ENCODE measurements around the gene RILPL1.

DNA sequence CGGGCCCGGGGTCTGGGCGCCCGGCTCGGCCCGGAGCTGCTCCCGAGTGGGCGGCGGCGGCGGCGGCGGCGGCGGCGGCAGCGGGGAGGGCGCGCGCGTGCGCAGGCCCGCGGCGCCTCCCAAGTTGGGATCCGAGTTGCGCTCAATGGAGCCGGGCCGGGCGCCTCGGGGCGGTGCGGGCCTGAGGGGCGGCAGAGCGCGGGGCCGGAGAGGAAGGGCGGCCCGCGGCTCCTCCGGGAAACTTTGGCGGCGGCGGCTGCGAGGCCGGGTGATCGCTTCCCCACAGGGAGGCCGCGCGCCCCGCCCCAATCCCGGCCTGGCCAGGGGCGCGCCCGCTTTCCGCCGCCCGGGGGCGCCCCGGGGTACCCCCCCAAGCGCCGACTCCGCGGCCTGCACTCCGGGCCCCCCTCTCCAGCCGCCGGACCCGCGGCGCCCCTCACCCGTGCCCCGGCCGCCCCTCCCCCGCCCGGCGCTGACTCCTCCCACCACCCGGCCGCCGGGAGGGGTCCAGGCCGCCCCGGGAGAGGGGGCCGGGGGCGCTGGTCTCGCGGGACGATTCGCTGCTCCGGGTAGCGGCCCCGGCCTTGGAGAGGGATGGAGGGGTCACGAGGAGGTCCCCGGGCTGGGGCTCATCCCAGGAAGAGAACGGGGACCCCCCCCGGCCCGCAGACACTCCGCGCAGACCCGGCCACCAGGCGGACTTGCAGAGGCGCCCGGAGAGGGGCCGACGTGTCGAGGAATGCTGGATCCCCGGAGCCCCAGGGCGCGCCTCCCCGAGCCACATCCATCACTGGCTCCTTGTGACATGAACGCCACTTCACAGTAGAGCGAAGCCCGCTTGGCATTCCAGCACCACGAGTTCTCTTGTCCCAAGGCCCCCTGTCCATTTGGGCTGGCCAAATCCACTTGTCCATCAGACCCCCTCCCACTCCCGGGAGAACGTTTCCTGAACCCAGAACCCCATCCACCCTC lies at the start of gene RILPL1:
- TF ChIP-seq, protein P1, sequence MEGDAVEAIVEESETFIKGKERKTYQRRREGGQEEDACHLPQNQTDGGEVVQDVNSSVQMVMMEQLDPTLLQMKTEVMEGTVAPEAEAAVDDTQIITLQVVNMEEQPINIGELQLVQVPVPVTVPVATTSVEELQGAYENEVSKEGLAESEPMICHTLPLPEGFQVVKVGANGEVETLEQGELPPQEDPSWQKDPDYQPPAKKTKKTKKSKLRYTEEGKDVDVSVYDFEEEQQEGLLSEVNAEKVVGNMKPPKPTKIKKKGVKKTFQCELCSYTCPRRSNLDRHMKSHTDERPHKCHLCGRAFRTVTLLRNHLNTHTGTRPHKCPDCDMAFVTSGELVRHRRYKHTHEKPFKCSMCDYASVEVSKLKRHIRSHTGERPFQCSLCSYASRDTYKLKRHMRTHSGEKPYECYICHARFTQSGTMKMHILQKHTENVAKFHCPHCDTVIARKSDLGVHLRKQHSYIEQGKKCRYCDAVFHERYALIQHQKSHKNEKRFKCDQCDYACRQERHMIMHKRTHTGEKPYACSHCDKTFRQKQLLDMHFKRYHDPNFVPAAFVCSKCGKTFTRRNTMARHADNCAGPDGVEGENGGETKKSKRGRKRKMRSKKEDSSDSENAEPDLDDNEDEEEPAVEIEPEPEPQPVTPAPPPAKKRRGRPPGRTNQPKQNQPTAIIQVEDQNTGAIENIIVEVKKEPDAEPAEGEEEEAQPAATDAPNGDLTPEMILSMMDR (conservative IDR thresholded peaks at IDR 0.05 in 1 of 2, IDR thresholded peaks at IDR 0.05 in 1 of 2; ENCODE audit: low read depth in 1 of 2, low read length in 2 of 2), result peak; percentile 2 to 11
- TF ChIP-seq EZH2 (IDR thresholded peaks at IDR 0.05; ENCODE audit: low read length, missing control alignments), result no peak

All from fibroblast of lung (primary cell).